Activated CD8-positive, alpha-beta memory T cell treated with anti-CD3 and anti-CD28 coated beads, Interleukin-2, amount 50 U/mL, for 1 hour (primary cell): Measurements from ENCODE around the gene RNASE13.

Experiments
- DNase-seq: peaks from one replicate; pipeline ENCODE4 v3.0.0-alpha.2; 2020; ENCODE audit errors: extremely low read depth

RNASE13 gene

GRCh38 chr14:21066882-21067502 is 32.4 kb upstream of the RNASE13 start:
- no peak for DNase-seq

GRCh38 chr14:21063479-21063878 is 28.9 kb upstream of the RNASE13 start:
- no peak for DNase-seq

- no peak for DNase-seq
Measured at GRCh38 chr14:21061347-21061668, 26.7 kb upstream of the RNASE13 start.

GRCh38 chr14:21060614-21061346 is 26.2 kb upstream of the RNASE13 start:
- no peak for DNase-seq

GRCh38 chr14:21059842-21060613 is 25.4 kb upstream of the RNASE13 start:
- no peak for DNase-seq

GRCh38 chr14:21058903-21059302 is 24.3 kb upstream of the RNASE13 start:
- DNase-seq = no peak

- DNase-seq = no peak
Measured at GRCh38 chr14:21057803-21058675, 23.4 kb upstream of the RNASE13 start, which contains the start of gene RNASE8. RNASE8 (plus strand) TSS chr14:21057822; CDS start chr14:21057893, 71 bp downstream.

- no peak for DNase-seq
Measured at GRCh38 chr14:21056520-21057163, 22.0 kb upstream of the RNASE13 start.

- no peak for DNase-seq
Measured at GRCh38 chr14:21055432-21056117, 21.0 kb upstream of the RNASE13 start.

GRCh38 chr14:21054768-21055145 is 20.1 kb upstream of the RNASE13 start:
- no peak for DNase-seq

- no peak for DNase-seq
Measured at GRCh38 chr14:21054123-21054767, 19.6 kb upstream of the RNASE13 start.

GRCh38 chr14:21053184-21054122 is 18.8 kb upstream of the RNASE13 start:
- no peak for DNase-seq

- no peak for DNase-seq
Measured at GRCh38 chr14:21050597-21050996, 16.0 kb upstream of the RNASE13 start.

GRCh38 chr14:21049271-21049673 is 14.7 kb upstream of the RNASE13 start:
- DNase-seq = no peak

GRCh38 chr14:21048638-21049037 is 14.0 kb upstream of the RNASE13 start:
- DNase-seq = no peak

GRCh38 chr14:21047378-21047781 is 12.8 kb upstream of the RNASE13 start:
- DNase-seq = no peak

GRCh38 chr14:21043974-21044618 is 9.5 kb upstream of the RNASE13 start:
- DNase-seq = no peak

- DNase-seq = no peak
Measured at GRCh38 chr14:21043387-21043973, 8.9 kb upstream of the RNASE13 start.
